ENCODE results near the gene AZIN2. TPM values are rescaled to one million over a fixed set of nuclear protein-coding genes. Genes with fewer than 3 reads are reported as not detected.
A peak's percentile ranks its signal among the peaks of the same experiment; 100 is the strongest.
"Not testable (repeated sequence)": the region's sequence is repeated elsewhere in the genome, so short reads cannot be mapped to it uniquely, and the experiment has no call there.

AZIN2 gene
- total RNA-seq, 2 experiments from 2014 or later, result 0.98 to 2.1 TPM

DNA sequence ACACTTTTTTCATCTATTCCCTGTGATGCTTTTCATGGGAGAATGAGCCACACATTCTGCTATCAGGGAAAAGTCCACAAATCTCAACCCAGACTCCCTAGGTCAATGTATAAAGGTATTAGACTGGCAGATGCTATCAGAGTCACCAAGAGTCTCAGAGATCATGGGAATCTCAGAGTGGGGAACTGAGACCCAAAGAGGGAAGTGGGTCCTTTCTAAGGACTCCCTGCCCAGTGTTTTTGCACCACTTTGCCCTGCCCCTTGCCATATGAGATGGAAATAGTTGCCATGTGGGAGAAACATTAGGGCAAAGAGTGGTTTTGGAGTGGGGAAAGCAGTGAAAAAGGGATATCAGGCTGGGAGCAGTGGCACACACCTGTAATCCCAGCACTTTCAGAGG lies 19.1 kb upstream of the AZIN2 start:
- CTCF ChIA-PET, result interaction anchor here (1.6 kb wide), 1 partner anchor 186 kb away, joined by 3 read pairs; no protein-coding TSS in a partner anchor
- H3K4me3 Mint-ChIP-seq, result no peak overlapping the region
- DNase-seq, result no peak
- H3K9me3 Mint-ChIP-seq (ENCODE audit: low read depth), result peaks cover 39% of the 10 kb centered on the region
- H3K36me3 Mint-ChIP-seq (ENCODE audit: low read depth), result peaks cover 15% of the 10 kb centered on the region
- intact Hi-C loops (cut with DNase I, micrococcal nuclease), result no loop called here
- no peak for ATAC-seq
- peaks cover 2% of the 10 kb centered on the region for H3K27me3 Mint-ChIP-seq
- POLR2A ChIA-PET, result no interaction called here
- H3K4me1 Mint-ChIP-seq, result no peaks in the 10 kb centered on the region
- H3K27ac Mint-ChIP-seq, result no peak overlapping the region

DNA sequence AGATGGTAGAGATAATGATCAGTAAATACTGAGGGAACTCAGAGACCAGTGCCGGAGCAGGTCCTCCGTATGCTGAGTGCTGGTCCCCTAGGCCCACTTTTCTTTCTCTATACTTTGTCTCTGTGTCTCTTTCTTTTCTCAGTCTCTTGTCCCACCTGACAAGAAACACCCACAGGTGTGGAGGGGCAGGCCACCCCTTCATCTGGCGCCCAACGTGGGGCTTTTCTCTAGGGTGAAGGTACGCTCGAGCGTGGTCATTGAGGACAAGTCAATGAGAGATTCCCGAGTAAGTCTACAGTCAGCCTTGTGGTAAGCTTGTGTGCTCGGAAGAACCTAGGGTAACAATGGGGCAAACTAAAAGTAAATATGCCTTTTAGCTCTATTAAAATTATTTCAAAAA lies 16.7 kb upstream of the AZIN2 start:
- H3K27ac Mint-ChIP-seq; H3K4me1 Mint-ChIP-seq; POLR2A ChIA-PET; intact Hi-C loops (cut with DNase I, micrococcal nuclease); ATAC-seq; CTCF ChIA-PET; H3K27me3 Mint-ChIP-seq; H3K4me3 Mint-ChIP-seq: not testable (repeated sequence)
- peaks cover 41% of the 10 kb centered on the region for H3K9me3 Mint-ChIP-seq (ENCODE audit: low read depth)
- peak; percentile 23 for DNase-seq
- peaks cover 15% of the 10 kb centered on the region for H3K36me3 Mint-ChIP-seq (ENCODE audit: low read depth)

GRCh38 chr1:33065301-33065700 lies 15.7 kb upstream of the AZIN2 start:
- ATAC-seq (no peak), DNase-seq (no peak)
- H3K9me3 Mint-ChIP-seq (ENCODE audit: low read depth), result peaks cover 41% of the 10 kb centered on the region
- no peak overlapping the region for H3K4me3 Mint-ChIP-seq
- peaks cover 15% of the 10 kb centered on the region for H3K36me3 Mint-ChIP-seq (ENCODE audit: low read depth)
- POLR2A ChIA-PET, result no interaction called here
- H3K27ac Mint-ChIP-seq, result no peak overlapping the region
- CTCF ChIA-PET, result no interaction called here
- no peaks in the 10 kb centered on the region for H3K4me1 Mint-ChIP-seq
- H3K27me3 Mint-ChIP-seq, result peaks cover 2% of the 10 kb centered on the region
- intact Hi-C loops (cut with DNase I, micrococcal nuclease), result no loop called here

DNA sequence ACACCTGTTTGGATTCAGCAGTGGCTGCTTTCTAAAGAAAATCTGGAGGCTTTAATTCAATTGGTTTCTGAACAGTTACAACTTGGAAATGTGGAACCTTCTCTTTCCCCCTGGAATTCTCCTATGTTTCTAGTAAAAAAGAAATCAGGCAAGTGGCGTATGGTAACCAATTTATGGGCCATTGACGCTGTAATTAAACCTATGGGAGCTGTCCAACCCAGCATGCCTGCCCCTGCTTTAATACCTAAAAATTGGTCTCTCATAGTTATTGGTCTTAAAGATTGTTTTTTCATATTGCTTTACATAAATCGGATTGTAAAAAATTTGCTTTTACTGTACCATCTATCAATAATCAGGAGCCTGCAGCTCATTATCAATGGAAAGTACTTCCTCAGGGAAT lies 14.5 kb upstream of the AZIN2 start:
- Mint-ChIP-seq H3K36me3 (ENCODE audit: low read depth) (peaks cover 15% of the 10 kb centered on the region), H3K9me3 (ENCODE audit: low read depth) (peaks cover 41% of the 10 kb centered on the region)
- H3K4me3 Mint-ChIP-seq; H3K27ac Mint-ChIP-seq; H3K27me3 Mint-ChIP-seq; H3K4me1 Mint-ChIP-seq; intact Hi-C loops (cut with DNase I, micrococcal nuclease); POLR2A ChIA-PET; ATAC-seq; DNase-seq: not testable (repeated sequence)
- CTCF ChIA-PET, result interaction anchor here (1.3 kb wide), 1 partner anchor 10 kb away, joined by 4 read pairs; no protein-coding TSS in a partner anchor

- H3K4me1 Mint-ChIP-seq; H3K27me3 Mint-ChIP-seq; POLR2A ChIA-PET; CTCF ChIA-PET; H3K4me3 Mint-ChIP-seq; DNase-seq; intact Hi-C loops (cut with DNase I, micrococcal nuclease); H3K27ac Mint-ChIP-seq; ATAC-seq: not testable (repeated sequence)
- Mint-ChIP-seq H3K9me3 (ENCODE audit: low read depth) (peaks cover 30% of the 10 kb centered on the region), H3K36me3 (ENCODE audit: low read depth) (peaks cover 14% of the 10 kb centered on the region)
Observed at GRCh38 chr1:33068108-33068507, 12.8 kb upstream of the AZIN2 start.

DNA sequence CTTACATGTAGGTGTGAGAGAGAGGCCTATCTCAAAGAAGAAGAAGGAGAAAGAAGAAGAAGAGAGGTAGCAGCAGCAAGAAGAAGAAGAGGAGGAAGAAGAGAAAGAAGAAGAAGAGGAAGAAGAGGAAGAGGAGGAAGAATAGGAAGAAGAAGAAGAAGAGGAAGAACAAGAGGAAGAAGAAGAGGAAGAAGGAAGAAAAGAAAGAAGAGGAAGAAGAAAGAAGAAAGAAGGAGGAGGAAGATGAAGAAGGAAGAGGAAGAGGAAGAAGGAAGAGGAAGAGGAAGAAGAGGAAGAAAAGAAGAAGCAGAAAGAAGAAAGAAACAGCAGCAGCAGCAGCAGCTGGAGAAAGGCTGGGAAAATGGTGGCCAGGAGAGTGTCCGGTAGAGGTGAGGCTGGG lies 10.3 kb upstream of the AZIN2 start:
- Mint-ChIP-seq H3K27me3 (peaks cover 2% of the 10 kb centered on the region), H3K4me1 (no peaks in the 10 kb centered on the region), H3K4me3 (no peak overlapping the region), H3K36me3 (ENCODE audit: low read depth) (peaks cover 1% of the 10 kb centered on the region), H3K9me3 (ENCODE audit: low read depth) (peaks cover 7% of the 10 kb centered on the region), H3K27ac (no peak overlapping the region)
- ChIA-PET CTCF (interaction anchor here (1.3 kb wide), 1 partner anchor 128 kb away, joined by 4 read pairs; no protein-coding TSS in a partner anchor), POLR2A (no interaction called here)
- intact Hi-C loops (cut with DNase I, micrococcal nuclease), result no loop called here
- DNase-seq (no peak), ATAC-seq (no peak)

DNA sequence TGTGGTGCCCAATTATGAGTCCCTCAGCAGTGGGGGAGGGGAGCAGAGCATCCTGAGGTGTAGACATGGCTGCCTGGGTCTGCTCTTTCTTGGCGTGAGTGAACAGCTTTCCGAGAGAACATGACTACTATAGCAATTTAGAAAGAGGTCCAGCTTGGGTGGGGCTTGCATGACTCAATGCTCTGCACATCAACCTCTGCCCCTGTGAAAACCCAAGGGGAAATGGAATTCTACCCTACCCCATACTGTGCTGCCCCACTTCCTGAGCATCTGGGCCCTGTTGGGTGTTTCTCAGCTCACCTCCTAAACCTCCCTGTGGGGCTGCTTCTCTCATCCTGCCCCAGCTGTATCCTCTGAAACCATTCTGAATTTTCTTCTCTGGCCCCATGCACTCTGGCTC lies 8.2 kb upstream of the AZIN2 start:
- no peaks in the 10 kb centered on the region for H3K36me3 Mint-ChIP-seq (ENCODE audit: low read depth)
- intact Hi-C loops (cut with DNase I, micrococcal nuclease), result no loop called here
- ATAC-seq (no peak), DNase-seq (no peak)
- no peak overlapping the region for H3K4me3 Mint-ChIP-seq
- ChIA-PET CTCF (interaction anchor here (0.7 to 1.3 kb wide), 2 partner anchors 12 to 139 kb away, joined by 3 read pairs; no protein-coding TSS in a partner anchor), POLR2A (interaction anchor here (0.7 kb wide), 1 partner anchor 8 kb away, joined by 3 read pairs; the partner anchor contains the start of gene AZIN2)
- peaks cover 2% of the 10 kb centered on the region for H3K27me3 Mint-ChIP-seq
- no peaks in the 10 kb centered on the region for H3K4me1 Mint-ChIP-seq
- no peaks in the 10 kb centered on the region for H3K9me3 Mint-ChIP-seq (ENCODE audit: low read depth)
- no peak overlapping the region for H3K27ac Mint-ChIP-seq

GRCh38 chr1:33074193-33074945 lies 6.6 kb upstream of the AZIN2 start:
- no peak for ATAC-seq
- intact Hi-C loops (cut with DNase I, micrococcal nuclease), result no loop called here
- POLR2A ChIA-PET, result no interaction called here
- H3K4me1 Mint-ChIP-seq, result no peaks in the 10 kb centered on the region
- H3K36me3 Mint-ChIP-seq (ENCODE audit: low read depth), result no peaks in the 10 kb centered on the region
- H3K27ac Mint-ChIP-seq, result no peak overlapping the region
- peaks cover 2% of the 10 kb centered on the region for H3K27me3 Mint-ChIP-seq
- DNase-seq, result no peak
- H3K4me3 Mint-ChIP-seq, result no peak overlapping the region
- CTCF ChIA-PET, result interaction anchor here (0.7 to 1.5 kb wide), 5 partner anchors 14 to 141 kb away, joined by 3 to 5 read pairs (median 3); no protein-coding TSS in a partner anchor
- H3K9me3 Mint-ChIP-seq (ENCODE audit: low read depth), result no peaks in the 10 kb centered on the region

GRCh38 chr1:33078030-33078591 lies 2.8 kb upstream of the AZIN2 start:
- ChIA-PET CTCF (interaction anchor here (0.6 to 1.3 kb wide), 4 partner anchors 11 to 202 kb away, joined by 3 read pairs; no protein-coding TSS in a partner anchor), POLR2A (interaction anchor here (0.6 kb wide), 1 partner anchor 10 kb away, joined by 6 read pairs; no protein-coding TSS in a partner anchor)
- Mint-ChIP-seq H3K4me1 (peaks cover 17% of the 10 kb centered on the region), H3K27me3 (peaks cover 3% of the 10 kb centered on the region), H3K9me3 (ENCODE audit: low read depth) (no peaks in the 10 kb centered on the region), H3K36me3 (ENCODE audit: low read depth) (no peaks in the 10 kb centered on the region), H3K27ac (no peak overlapping the region), H3K4me3 (no peak overlapping the region)
- intact Hi-C loops (cut with DNase I, micrococcal nuclease), result no loop called here
- no peak for ATAC-seq
- no peak for DNase-seq

DNA sequence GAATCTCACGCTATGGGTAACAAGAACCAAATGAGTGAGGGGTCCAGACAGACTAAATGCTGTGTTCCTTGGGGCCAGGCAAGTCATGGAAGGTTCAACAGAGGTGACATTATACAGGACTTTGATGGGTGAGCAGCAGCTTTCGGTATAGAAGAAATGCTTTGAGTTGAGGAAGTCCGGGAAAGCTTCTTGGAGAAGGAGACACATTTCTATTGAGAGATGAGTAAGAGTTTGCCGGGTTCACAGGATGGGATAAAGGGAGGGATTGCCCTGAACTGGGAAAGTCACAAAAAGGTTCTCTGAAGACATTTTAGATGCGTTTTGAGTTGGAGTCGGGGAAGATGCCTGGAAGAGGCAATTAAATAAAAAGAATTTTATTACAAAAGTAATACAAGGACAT lies 580 bp upstream of the AZIN2 start:
- peak overlapping the region; percentile 43 for H3K27ac Mint-ChIP-seq
- H3K4me1 Mint-ChIP-seq, result peaks cover 17% of the 10 kb centered on the region
- H3K9me3 Mint-ChIP-seq (ENCODE audit: low read depth), result no peaks in the 10 kb centered on the region
- H3K36me3 Mint-ChIP-seq (ENCODE audit: low read depth), result no peaks in the 10 kb centered on the region
- H3K27me3 Mint-ChIP-seq, result peaks cover 3% of the 10 kb centered on the region
- intact Hi-C loops (cut with DNase I, micrococcal nuclease), result loop anchor here (2.0 to 10.0 kb wide), 2 partner anchors 146 to 368 kb away; no protein-coding TSS in a partner anchor
- H3K4me3 Mint-ChIP-seq, result peak overlapping the region; percentile 61
- ChIA-PET POLR2A (interaction anchor here (1.0 to 1.5 kb wide), 3 partner anchors 8 to 47 kb away, joined by 3 to 5 read pairs (median 3); no protein-coding TSS in a partner anchor), CTCF (interaction anchor here (1.0 to 1.5 kb wide), 7 partner anchors 15 to 208 kb away, joined by 3 to 6 read pairs (median 3); no protein-coding TSS in a partner anchor)
- DNase-seq (no peak), ATAC-seq (no peak)

DNA sequence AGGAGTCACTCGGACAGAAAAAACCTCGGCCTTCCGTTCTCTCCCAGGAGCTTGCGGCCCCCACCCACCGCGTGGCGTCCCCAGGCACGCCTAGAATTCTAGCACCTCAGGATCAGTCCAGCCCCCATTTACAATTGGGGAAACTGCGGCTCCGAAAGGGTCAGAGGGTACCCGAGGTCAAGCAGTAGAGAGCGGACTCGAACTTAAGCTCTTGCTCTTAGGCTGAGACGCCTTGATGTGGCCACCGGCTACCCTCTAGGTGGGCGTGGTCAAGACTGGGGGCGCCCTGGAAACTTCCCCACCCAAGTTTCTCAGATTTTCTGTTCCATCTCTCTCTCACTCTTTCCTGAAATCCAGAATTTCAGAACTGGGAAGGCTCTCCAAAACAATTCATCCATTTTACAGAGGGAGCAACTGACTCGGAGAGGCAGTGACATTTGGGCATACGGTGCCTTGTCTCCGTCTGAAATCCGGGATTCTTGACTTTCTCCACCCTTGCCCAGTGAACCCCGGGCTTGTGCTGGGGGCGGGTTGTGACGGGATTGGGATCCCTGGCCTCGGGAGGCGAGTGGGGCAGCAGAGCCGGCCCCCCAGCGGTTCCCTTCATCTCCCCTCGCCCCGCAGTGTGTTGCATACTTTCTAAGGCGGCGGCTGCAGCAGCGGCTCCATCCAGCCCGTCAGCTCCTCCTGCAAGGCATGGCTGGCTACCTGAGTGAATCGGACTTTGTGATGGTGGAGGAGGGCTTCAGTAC lies 777 bp downstream of the AZIN2 start:
- Mint-ChIP-seq H3K4me3 (peak overlapping the region; percentile 61), H3K9me3 (ENCODE audit: low read depth) (no peaks in the 10 kb centered on the region), H3K4me1 (peaks cover 19% of the 10 kb centered on the region), H3K27me3 (peaks cover 3% of the 10 kb centered on the region), H3K36me3 (ENCODE audit: low read depth) (no peaks in the 10 kb centered on the region), H3K27ac (no peak overlapping the region)
- DNase-seq (no peak), ATAC-seq (no peak)
- intact Hi-C loops (cut with DNase I, micrococcal nuclease), result loop anchor here (1.0 to 10.0 kb wide), 9 partner anchors 18 to 430 kb away; partner anchors contain the start of genes AK2 (in 2 of the 2), RBBP4 (in 1 of the 2), RNF19B (in 1 of the 2) and S100PBP (in 1 of the 2)
- ChIA-PET CTCF (interaction anchor here (6.3 kb wide), 1 partner anchor 148 kb away, joined by 53 read pairs; no protein-coding TSS in a partner anchor), POLR2A (interaction anchor here (1.1 kb wide), 1 partner anchor 9 kb away, joined by 3 read pairs; no protein-coding TSS in a partner anchor)
